Skeletal muscle tissue (tissue), 4 donors: Measurements from ENCODE around the gene PRKRIP1. TPM values are rescaled to one million over a fixed set of nuclear protein-coding genes. Genes with fewer than 3 reads are reported as not detected.

Source experiments
- H3K27ac ChIP-seq: one replicate; pipeline ENCODE4 v1.7.0; 2013; ENCODE audit warnings: mild to moderate bottlenecking, low read depth, low read length, inconsistent platforms
- H3K27me3 ChIP-seq, 3 donors: one replicate each; pipeline ENCODE4 v1.7.0; 2013; ENCODE audit warnings: low read length in 3 of 3; ENCODE audit not compliant: control insufficient read depth in 3 of 3, insufficient read depth in 3 of 3
- H3K36me3 ChIP-seq, 3 donors: one replicate each; pipeline ENCODE4 v1.7.0; 2013; ENCODE audit warnings: low read length in 3 of 3; ENCODE audit not compliant: control insufficient read depth in 3 of 3, insufficient read depth in 3 of 3
- H3K4me1 ChIP-seq, 3 donors: one replicate each; pipeline ENCODE4 v1.7.0; 2013; ENCODE audit warnings: low read length in 3 of 3, mild to moderate bottlenecking in 3 of 3; ENCODE audit not compliant: control insufficient read depth in 3 of 3, insufficient read depth in 3 of 3
- H3K4me3 ChIP-seq, 3 donors: one replicate each; pipeline ENCODE4 v1.7.0; 2013; ENCODE audit warnings: low read length in 3 of 3
- H3K9ac ChIP-seq, 3 donors: one replicate each; pipeline ENCODE4 v1.7.0; 2013; ENCODE audit warnings: low read length in 3 of 3, mild to moderate bottlenecking in 3 of 3, moderate library complexity in 2 of 3, low read depth in 1 of 3
- H3K9me3 ChIP-seq, 3 donors: one replicate each; pipeline ENCODE4 v1.7.0; 2013; ENCODE audit warnings: low read length in 3 of 3; ENCODE audit not compliant: control insufficient read depth in 3 of 3
- total RNA-seq: library from RNA; depleted of rRNA; stranded (reverse); fragments of >200 nt; gene quantifications from one replicate; pipeline ENCODE4 v1.2.3, GENCODE V29; 2014
- donor health status: Osteomylitis.

Gene PRKRIP1
- total RNA-seq, 1 donor from 2014 or later: 9.4 TPM

DNA sequence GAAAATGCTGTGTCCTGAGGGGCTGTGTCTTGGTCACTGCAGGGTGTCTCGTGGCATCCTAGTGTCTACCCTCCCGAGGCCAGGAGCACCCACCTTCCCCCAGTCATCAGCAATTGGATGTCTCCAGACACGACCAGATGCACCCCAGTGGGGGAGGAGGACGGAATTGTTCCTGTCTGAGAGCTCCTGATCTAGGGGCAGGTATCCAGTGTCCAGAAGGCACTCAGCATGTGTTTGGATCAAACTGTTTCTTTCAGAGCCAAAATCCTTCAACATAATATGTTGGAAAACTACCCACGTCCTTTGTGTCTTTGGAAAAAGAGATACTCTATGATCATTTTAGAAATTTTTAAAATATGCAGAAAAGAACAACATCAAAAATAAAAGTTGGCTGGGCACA lies 16.9 kb downstream of the PRKRIP1 start:
- H3K27me3 ChIP-seq: no peaks in the 10 kb centered on the region
- H3K27ac ChIP-seq: no peak overlapping the region
- peaks cover 7 to 13% (median 11%) of the 10 kb centered on the region in 3 donors for H3K4me1 ChIP-seq
- H3K9ac ChIP-seq: no peak overlapping the region
- no peak overlapping the region for H3K4me3 ChIP-seq
- peaks cover 0 to 2% (median 0%) of the 10 kb centered on the region in 3 donors for H3K9me3 ChIP-seq
- peaks cover 33 to 47% (median 45%) of the 10 kb centered on the region in 3 donors for H3K36me3 ChIP-seq

DNA sequence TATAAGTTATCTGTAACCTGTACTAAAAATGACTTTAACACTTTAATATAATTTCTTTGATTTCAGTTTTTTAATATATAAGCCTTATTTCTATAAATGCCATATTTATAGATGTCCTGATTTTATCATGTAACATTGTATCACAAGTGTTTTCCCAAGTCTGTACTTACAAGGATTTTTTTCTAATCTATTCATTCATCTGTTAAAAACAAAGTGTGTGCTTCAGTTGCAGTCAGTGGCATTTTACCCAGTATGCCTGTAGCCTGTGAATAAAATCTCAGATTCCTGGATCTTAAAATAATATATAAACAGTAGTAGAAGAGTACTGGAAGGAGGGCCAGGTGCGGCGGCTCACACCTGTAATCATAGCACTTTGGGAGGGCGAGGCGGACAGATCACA lies 17.4 kb downstream of the PRKRIP1 start:
- Histone ChIP-seq H3K4me3 (no peak overlapping the region), H3K36me3 (peaks cover 29 to 45% (median 44%) of the 10 kb centered on the region in 3 donors), H3K9me3 (peaks cover 0 to 2% (median 0%) of the 10 kb centered on the region in 3 donors), H3K27ac (no peak overlapping the region), H3K4me1 (peaks cover 7 to 13% (median 11%) of the 10 kb centered on the region in 3 donors), H3K27me3 (no peaks in the 10 kb centered on the region), H3K9ac (no peak overlapping the region)

DNA sequence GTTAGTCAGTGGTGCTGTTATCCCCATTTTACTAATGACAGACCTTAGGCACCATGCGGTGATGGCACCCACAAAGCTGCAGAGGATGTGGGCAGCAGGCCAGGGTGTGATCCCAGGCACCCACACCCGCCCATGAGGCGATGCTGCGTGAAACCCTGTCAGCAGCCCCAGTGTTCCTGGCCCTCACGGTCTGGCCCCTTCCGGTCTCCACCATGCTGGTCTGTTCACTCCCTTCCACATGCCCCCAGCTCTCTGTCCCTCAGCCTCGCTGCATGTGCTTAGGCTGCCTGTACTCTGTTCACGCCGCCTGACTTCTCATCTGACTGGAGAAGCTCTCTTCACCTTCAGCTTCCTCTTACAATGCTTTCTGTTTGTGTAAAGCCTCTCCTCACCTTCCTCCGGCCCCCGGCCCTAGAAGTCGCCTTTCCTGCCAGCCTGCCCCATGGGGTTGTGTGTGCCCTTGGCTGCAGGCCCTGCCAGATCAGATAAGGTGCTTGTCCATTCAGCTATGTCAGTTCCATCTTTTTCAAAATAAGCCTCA lies 19.6 kb downstream of the PRKRIP1 start:
- H3K9me3 ChIP-seq: no peaks in the 10 kb centered on the region
- no peak overlapping the region for H3K27ac ChIP-seq
- H3K4me1 ChIP-seq: peaks cover 7 to 13% (median 11%) of the 10 kb centered on the region in 3 donors
- H3K4me3 ChIP-seq: no peak overlapping the region
- no peaks in the 10 kb centered on the region for H3K27me3 ChIP-seq
- H3K36me3 ChIP-seq: peaks cover 25 to 33% (median 31%) of the 10 kb centered on the region in 3 donors
- no peak overlapping the region for H3K9ac ChIP-seq

DNA sequence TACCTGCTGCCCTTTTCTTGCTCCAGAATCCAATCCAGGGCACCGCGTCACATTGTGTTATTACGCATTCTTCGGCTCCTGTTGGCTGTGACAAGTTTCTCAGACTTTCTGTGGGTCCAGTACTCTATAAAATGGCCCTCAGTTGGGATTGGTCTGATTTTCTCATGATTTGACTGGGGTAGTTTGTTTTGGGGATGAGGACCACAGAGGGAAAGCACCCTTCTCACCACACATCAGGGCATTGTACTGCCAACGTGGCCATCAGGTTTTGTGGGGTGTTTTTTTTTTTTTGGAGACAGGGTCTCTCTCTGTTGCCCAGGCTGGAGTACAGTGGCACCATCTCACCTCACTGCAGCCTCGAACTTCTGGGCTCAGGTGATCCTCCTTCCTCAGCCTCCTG lies 20.2 kb downstream of the PRKRIP1 start:
- Histone ChIP-seq H3K36me3 (peaks cover 23 to 31% (median 29%) of the 10 kb centered on the region in 3 donors), H3K9ac (no peak overlapping the region), H3K27me3 (no peaks in the 10 kb centered on the region), H3K4me1 (peaks cover 7 to 13% (median 11%) of the 10 kb centered on the region in 3 donors), H3K4me3 (no peak overlapping the region), H3K9me3 (no peaks in the 10 kb centered on the region), H3K27ac (no peak overlapping the region)

DNA sequence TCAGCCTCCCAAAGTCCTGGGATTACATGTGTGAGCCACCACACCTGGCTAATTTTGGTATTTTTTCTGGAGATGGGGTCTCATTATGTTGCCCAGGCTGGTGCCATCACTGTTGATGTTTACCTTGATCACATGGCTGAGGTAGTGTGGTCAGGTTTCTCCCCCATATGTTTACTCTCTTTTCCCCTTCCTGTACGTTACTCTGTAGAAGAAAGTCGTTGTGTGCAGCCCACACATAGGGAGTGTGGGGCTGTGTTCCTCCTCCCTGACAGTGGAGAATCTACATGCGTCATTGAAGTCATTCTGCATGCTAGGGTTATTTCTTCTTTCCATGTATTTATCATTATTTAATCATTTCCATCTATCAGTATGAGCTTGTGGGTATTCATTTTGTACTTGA lies 20.9 kb downstream of the PRKRIP1 start:
- Histone ChIP-seq H3K9ac (no peak overlapping the region), H3K27ac (no peak overlapping the region), H3K4me3 (no peak overlapping the region), H3K36me3 (peaks cover 24 to 31% (median 26%) of the 10 kb centered on the region in 3 donors), H3K4me1 (peaks cover 7 to 12% (median 11%) of the 10 kb centered on the region in 3 donors), H3K27me3 (no peaks in the 10 kb centered on the region), H3K9me3 (no peaks in the 10 kb centered on the region)

DNA sequence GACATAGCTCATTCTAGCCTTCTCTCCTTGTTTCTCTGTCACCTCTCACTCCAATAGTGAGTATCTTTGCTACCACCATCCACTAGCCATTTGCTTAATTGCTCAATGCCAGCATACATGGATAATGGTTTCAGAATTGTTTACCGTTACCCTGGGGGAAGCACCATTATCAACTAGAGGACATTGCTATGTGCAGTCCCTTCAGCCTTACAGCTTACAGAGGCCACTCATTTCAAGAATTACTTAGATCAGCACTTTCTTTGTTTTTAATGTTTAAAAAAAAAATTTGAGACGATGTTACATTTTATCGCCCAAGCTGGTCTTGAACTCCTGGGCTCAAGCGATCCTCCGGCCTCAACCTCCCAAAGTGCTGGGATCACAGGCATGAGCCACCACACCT lies 22.4 kb downstream of the PRKRIP1 start:
- H3K4me3 ChIP-seq: no peak overlapping the region
- peaks cover 22 to 31% (median 23%) of the 10 kb centered on the region in 3 donors for H3K36me3 ChIP-seq

DNA sequence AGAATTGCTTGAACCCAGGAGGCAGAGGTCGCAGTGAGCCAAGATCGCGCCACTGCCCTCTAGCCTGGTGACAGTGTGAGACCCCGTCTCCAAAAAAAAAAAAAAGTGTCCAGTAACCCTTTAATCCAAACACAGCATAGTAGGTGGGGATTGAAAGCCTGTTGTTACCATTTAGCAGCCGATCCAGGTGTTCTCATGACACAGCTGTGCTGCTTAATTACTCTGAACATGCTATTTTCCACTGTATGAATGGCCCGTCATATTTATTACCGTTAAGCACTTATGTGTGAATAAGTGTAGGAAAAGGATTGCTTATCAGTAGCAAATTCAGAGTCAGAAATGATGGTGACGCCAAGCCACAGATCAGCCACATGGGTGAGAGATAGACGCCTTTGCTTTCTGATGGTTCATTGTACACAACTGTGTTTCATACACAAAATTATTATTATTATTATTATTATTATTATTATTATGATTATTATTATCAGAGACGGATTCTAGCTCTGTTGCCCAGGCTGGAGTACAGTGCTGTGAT lies 25.6 kb downstream of the PRKRIP1 start:
- Histone ChIP-seq H3K27me3 (no peaks in the 10 kb centered on the region), H3K9me3 (no peaks in the 10 kb centered on the region), H3K9ac (no peak overlapping the region), H3K36me3 (peaks cover 28 to 44% (median 38%) of the 10 kb centered on the region in 3 donors), H3K4me1 (peaks cover 3 to 10% (median 5%) of the 10 kb centered on the region in 3 donors), H3K27ac (no peak overlapping the region), H3K4me3 (no peak overlapping the region)

More for the DNA sequence above, 22.4 kb downstream of the PRKRIP1 start:
- Histone ChIP-seq H3K27me3 (no peaks in the 10 kb centered on the region), H3K9ac (no peak overlapping the region), H3K27ac (no peak overlapping the region), H3K4me1 (no peaks in the 10 kb centered on the region), H3K9me3 (no peaks in the 10 kb centered on the region)

DNA sequence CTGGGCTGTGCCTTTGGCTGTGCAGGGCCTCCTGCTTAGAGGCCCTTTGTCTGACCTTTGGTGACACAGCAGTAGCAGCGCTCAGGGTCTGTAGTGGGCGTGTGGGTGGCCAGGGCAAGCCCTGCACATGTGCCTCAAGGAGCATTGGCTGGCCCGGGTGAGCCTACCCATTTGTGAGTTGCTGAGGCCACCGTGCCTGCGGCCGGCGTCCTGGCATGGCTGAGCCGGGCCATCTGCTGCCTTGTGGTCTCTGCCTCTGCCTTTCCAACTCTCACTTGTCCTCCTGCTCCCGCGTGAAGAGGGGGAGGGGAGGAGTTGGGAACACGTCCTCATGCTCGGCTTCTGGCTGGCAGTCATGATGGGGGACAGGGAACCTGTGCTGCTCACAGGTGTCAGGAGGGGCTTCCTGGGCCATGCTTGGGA lies 28.0 kb downstream of the PRKRIP1 start:
- Histone ChIP-seq H3K36me3 (peaks cover 28 to 38% (median 36%) of the 10 kb centered on the region in 3 donors), H3K9me3 (no peaks in the 10 kb centered on the region), H3K27ac (no peak overlapping the region), H3K9ac (no peak overlapping the region), H3K27me3 (no peaks in the 10 kb centered on the region), H3K4me3 (no peak overlapping the region), H3K4me1 (peaks cover 3 to 11% (median 5%) of the 10 kb centered on the region in 3 donors)

DNA sequence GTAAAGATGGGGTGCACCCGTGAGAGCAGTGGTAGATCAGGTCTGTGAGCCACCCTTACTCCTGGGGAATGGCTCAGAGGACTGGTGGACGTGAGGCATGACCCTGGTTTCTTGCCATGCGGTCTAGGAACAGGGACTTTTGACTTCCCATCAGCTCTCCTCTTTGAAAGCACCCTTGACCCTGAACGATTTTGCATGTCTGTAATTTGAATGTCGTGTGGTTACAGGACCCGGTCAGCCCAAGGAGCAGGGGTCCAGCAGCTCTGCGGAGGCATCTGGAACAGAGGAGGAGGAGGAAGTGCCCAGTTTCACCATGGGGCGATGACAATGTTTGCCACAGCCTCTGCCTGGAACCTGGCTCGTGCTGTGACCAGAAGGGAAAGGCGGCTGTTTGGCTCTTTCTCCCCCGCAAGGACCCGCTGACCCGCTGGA lies 28.6 kb downstream of the PRKRIP1 start:
- H3K36me3 ChIP-seq: peaks cover 28 to 34% (median 32%) of the 10 kb centered on the region in 3 donors
- H3K27me3 ChIP-seq: no peaks in the 10 kb centered on the region
- H3K9me3 ChIP-seq: no peaks in the 10 kb centered on the region
- no peak overlapping the region for H3K4me3 ChIP-seq
- H3K4me1 ChIP-seq: peaks cover 3 to 11% (median 5%) of the 10 kb centered on the region in 3 donors
- H3K9ac ChIP-seq: peak overlapping the region in 1 of 3 donors; percentile 1
- H3K27ac ChIP-seq: no peak overlapping the region

DNA sequence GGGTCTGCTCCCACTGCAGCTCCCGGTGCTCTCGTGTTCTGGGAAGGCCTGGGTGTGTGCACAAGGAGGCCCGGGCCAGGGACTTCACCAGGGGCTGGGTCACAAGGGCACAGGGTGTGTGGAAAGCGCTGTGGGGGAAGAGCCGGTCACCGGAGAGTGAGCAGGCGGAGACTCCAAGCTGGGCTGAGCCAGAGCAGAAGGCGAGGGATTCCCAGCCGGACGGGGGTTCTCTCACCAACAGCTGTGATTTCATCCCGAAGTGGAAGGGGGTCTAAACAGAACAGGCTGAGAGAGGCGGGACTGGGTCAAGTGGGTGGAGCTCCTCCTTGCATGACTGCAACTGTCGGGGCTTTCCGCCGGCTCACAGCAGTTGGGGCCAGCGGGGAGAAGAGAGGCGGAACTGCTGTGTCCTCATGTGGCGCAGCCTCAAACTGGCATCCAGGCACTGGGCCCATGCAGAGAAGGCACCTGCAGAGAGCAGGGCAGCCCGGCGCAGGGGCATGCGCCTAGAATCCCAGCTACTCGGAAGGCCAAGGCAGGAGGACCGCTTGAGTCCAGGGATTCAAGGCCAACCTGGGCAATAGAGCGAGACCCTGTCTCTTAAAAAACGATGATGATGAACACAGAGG lies 29.6 kb downstream of the PRKRIP1 start:
- no peak overlapping the region for H3K4me3 ChIP-seq
- H3K27me3 ChIP-seq: no peaks in the 10 kb centered on the region
- H3K9ac ChIP-seq: peak overlapping the region in 1 of 3 donors; percentile 8
- peaks cover 28 to 33% (median 29%) of the 10 kb centered on the region in 3 donors for H3K36me3 ChIP-seq
- no peaks in the 10 kb centered on the region for H3K9me3 ChIP-seq
- peak overlapping the region; percentile 36 for H3K27ac ChIP-seq
- peaks cover 3 to 11% (median 5%) of the 10 kb centered on the region in 3 donors for H3K4me1 ChIP-seq
